ENCODE data around the gene GNAL.

DNA sequence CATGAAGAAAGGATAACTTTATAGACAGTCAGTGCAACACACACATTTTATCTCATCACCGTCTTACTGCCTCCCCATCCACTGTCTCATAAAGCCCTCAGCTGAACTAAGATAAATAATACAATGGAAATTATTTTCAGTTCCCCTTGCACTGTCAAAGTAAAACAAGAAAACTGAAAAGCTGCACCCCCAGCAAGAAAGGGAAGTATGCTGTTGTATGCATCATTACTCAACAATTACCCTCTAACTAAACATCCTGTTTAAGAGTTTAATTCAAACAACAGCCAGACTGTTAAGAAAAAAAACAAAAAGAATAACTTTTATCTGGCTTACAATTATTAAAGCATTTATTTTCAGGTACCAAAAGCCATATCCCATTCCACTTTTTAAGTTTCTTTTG, 194.1 kb downstream of the GNAL start:
- TF ChIP-seq POLR2A (IDR thresholded peaks at IDR 0.05) = no peak
- TF ChIP-seq, protein P1, sequence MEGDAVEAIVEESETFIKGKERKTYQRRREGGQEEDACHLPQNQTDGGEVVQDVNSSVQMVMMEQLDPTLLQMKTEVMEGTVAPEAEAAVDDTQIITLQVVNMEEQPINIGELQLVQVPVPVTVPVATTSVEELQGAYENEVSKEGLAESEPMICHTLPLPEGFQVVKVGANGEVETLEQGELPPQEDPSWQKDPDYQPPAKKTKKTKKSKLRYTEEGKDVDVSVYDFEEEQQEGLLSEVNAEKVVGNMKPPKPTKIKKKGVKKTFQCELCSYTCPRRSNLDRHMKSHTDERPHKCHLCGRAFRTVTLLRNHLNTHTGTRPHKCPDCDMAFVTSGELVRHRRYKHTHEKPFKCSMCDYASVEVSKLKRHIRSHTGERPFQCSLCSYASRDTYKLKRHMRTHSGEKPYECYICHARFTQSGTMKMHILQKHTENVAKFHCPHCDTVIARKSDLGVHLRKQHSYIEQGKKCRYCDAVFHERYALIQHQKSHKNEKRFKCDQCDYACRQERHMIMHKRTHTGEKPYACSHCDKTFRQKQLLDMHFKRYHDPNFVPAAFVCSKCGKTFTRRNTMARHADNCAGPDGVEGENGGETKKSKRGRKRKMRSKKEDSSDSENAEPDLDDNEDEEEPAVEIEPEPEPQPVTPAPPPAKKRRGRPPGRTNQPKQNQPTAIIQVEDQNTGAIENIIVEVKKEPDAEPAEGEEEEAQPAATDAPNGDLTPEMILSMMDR (IDR thresholded peaks at IDR 0.05) = no peak

Data from body of pancreas (tissue), 4 donors.